ENCODE measurements around the gene EFNA5.
"Not testable (repeated sequence)": the region's sequence is repeated elsewhere in the genome, so short reads cannot be mapped to it uniquely, and the experiment has no call there.

EFNA5 gene

DNA sequence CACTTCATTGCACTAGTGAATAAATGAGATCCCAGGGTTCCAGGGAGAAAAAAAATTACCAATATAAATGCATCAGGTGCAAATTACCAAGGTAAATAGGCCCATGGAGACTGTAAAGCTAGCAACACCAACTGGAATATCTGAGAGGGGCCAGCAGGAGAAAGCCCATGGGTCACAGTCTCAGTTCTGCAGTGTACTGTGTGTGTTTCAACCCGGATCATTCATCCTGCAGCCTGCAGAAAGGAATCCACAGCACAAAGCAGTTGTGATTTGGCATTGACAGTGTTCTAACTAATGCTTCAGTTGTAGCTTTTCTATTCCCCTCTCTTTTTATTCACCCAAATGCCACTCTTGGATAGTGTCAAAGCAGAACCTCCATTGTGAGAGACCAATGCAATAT lies 171.0 kb downstream of the EFNA5 start:
- DNase-seq (ENCODE audit: low read depth in 2 of 3, low spot score in 1 of 3), result no peak

DNA sequence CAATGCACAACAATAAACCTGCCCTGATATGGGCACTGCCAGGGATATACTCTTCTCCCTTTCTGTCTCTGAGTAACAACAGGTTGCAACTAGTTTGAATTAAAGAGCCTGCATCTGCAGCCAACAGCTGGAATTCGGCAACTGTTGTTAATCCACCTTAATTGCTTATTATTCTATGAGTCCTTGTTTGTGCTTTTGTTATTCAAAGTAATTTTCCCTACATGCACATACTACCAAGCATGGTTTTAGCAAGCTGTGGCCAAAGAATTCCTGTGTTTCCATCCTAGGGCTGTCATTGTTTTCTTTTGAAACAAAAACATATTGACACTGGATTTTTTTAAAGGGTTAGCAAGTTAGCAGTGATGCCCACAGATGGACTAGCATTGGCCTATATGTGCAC lies 171.5 kb downstream of the EFNA5 start:
- no peak for DNase-seq (ENCODE audit: low read depth in 2 of 3, low spot score in 1 of 3)

DNA sequence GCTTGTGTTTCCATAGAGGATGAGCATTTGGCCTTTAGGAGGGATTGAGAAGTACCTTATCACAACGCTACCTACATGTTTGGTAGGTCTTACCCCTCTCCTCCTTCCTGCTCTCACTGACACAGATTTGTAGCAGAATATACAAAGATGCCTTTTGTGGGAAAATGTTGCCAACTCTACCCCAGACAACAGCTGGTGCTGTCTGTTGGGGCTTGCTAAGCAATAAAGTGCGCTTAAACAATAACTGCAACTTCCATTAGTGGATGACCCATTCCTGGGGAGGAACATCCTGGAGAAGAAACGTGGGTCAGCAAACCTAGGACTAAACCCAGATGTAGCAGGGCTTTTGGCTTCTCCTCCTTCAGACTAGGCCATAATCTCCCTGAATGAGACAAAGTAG lies 174.3 kb downstream of the EFNA5 start:
- DNase-seq (ENCODE audit: low read depth in 2 of 3, low spot score in 1 of 3), result no peak

DNA sequence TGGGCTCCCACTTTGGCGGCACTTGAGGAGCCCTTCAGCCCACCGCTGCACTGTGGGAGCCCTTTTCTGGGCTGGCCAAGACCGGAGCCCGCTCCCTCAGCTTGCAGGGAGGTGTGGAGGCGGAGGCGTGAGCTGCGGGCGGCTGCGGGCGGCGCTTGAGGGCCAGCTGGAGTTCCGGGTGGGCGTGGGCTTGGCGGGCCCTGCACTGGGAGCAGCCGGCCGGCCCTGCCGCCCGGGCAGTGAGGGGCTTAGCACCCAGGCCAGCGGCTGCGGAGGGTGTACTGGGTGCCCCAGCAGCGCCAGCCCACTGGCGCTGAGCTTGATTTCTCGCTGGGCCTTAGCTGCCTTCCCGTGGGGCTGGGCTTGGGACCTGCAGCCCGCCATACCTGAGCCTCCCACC lies 176.6 kb downstream of the EFNA5 start:
- not testable (repeated sequence) for DNase-seq (ENCODE audit: low read depth in 2 of 3, low spot score in 1 of 3)

DNA sequence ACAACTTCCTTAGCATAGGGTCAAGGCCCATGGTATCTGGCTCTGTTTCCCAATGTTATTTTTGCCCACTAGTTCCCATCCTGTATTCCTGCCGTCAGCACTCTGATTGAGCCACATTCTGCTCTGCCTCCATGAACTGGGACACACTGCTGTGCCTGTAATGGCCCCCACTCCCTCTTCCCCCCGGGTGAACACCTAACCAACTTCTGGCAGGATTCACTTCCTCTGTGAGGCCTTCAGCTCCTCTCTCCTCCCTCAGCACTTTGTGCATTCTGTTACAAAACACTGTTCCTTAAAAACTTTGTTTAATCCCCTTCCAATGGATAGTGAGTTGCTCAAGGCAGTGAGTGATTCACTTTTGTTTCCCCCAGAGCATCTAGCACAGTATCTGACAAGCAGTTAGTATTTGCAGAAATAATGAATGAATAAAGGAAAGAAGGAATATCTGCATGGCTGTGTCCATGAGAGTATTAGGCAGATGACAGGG lies 183.6 kb downstream of the EFNA5 start:
- DNase-seq (ENCODE audit: low read depth in 2 of 3, low spot score in 1 of 3), result no peak

DNA sequence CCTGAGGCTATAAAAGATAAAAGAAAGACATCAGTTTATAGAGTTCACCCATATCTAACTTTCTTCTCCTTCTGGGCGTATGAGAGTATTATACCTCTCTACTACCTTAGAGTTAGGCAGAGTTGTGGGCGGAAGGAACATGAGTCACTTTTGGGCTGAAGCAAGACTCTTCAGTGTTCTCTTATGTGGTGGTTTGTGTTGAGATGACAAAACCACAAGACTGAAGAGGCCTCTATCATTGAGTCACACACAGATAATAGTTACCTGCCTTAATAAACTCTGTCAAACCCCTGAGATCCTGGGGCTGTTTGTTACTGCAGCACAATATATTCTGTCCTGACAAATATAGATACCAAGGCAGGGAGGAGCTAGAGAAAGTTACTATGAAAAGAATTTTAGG lies 184.2 kb downstream of the EFNA5 start:
- DNase-seq (ENCODE audit: low read depth in 2 of 3, low spot score in 1 of 3), result peak; percentile 20 to 32 (median 20)

DNA sequence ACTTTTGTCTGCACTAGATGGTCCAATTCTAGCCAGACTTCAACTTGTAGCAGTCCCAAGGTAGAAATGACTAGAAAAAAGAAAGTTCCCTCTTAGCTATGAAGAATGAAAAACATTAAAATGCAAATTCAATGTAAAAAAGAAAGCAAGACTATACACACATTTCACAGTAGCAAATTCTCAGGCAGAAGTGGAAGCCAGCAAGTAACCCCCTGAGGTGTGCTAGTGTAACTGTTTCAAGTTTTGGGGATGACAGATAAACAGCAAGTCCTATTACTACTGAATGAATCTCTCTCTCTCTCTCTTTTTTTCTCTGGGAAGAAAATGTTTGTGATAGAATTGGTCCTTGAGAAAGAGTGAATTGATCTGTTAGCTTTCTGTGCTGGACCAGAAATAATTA lies 185.6 kb downstream of the EFNA5 start:
- DNase-seq (ENCODE audit: low read depth in 2 of 3, low spot score in 1 of 3), result no peak

DNA sequence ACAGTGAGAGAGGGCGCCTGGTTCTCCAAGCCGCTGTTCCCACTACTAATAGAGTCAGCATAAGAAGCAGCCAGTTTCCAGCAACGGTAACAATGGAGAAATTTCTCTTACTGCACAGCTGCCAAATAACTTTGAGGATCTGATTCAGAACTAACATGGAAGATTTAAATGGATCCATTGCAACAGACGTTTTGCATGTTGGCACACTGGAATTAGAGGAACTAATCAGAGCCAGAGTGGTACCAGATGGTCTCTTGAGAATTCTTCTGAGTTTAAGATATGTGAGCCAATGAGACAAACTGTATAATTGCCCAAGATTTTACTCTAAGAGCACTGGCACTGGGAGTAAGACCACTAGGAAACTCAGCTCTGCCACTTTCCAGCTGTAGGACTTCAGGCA lies 186.5 kb downstream of the EFNA5 start:
- DNase-seq (ENCODE audit: low read depth in 2 of 3, low spot score in 1 of 3), result no peak

DNA sequence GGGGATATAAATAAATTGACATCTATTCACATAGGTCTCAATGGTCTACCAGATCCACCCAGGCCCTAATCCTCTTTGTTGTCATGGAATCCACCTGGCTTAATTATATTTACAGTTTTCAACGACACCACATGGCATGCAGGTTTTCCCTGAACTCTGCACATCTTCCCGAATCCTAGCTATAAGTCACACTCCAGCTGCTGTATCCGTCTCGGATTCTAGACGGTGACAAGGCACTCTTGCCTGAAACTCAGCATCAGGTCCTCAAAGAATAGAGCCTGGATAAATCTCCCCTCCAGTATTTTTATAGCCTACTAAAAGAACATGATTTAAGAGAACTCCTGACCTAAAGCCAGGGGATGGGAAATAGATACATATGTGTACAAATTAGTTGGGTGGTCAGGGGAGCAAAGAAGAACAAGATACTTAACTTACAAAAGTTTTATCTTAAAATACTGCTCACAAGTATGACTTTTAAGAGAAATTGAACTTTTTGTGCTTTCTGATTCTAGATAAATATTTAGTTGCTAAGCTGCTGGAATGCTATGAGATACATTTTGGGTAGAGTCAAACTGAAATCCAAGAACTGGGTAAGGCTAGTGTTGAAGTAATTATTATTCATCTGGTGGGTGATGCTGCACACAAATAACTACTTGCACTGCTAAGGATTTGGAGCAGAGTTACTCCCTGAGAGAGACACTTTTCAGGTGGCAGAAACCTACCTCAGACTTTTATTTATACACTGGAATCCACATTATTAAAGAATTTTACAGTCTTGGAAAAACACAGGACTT lies 187.3 kb downstream of the EFNA5 start:
- no peak for DNase-seq (ENCODE audit: low read depth in 2 of 3, low spot score in 1 of 3)

DNA sequence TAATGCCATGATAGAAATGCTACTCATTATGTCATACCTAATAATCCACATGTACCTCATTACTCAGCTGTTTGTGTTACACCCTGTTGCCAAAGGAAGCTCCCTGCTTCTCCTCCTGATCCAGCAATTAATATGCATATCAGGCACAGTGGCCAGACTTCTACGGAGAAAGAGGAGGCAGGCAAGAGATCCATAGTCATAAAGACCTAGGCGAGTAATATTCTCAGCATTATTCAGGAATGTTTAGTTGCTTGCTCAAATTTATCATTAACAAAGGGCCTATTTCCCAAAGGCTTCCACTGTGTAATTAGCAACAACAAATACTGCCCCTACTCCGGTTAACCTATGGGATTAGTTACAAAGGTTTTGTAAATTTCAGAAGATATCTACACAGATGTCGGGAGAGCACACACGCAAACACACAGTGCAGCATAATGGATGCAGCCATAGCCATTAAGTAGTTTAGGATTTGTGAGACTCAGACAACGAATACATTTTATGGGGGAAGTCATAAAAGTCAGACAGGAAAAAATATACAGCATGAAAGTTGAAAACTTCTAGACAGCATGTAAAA lies 192.6 kb downstream of the EFNA5 start:
- DNase-seq (ENCODE audit: low read depth in 2 of 3, low spot score in 1 of 3), result no peak

DNA sequence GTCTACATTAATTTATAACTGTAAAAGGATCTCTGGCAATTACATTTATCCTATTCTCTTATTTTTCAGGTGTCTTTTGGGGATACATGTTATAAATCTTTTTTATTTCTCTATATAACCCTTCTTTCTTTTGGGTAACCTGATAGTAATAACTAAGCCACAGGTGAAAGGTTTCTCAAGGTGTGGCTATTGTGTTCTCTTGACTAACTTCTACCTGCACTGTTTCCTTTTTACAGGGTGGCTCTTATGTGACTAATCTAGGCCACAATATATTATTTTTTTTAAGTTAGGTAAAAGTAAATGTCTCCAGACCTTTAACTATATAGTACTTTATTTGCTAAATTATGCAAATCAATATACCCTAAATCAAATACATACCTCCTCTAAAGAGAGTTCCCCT lies 193.2 kb downstream of the EFNA5 start:
- no peak for DNase-seq (ENCODE audit: low read depth in 2 of 3, low spot score in 1 of 3)

DNA sequence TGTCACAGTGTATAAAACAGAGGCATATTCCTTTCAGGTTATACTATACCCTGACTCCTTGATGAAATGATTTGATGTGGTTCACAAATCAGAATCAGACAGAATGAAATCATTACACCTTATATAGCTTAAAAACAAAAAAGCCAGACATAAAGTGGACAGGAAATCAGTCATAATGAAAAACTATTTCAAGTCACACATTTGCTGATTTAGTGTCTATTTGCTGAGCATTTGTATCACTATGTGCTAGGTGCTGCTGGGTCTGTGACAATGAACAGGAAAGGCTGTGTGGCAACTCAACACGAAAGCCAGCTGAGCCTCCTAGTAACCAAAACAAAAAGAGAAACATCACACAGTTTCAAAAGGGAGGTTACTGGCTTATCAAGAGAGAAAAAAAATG lies 194.0 kb downstream of the EFNA5 start:
- DNase-seq (ENCODE audit: low read depth in 2 of 3, low spot score in 1 of 3), result peak in 1 of 3 donors; percentile 10

DNA sequence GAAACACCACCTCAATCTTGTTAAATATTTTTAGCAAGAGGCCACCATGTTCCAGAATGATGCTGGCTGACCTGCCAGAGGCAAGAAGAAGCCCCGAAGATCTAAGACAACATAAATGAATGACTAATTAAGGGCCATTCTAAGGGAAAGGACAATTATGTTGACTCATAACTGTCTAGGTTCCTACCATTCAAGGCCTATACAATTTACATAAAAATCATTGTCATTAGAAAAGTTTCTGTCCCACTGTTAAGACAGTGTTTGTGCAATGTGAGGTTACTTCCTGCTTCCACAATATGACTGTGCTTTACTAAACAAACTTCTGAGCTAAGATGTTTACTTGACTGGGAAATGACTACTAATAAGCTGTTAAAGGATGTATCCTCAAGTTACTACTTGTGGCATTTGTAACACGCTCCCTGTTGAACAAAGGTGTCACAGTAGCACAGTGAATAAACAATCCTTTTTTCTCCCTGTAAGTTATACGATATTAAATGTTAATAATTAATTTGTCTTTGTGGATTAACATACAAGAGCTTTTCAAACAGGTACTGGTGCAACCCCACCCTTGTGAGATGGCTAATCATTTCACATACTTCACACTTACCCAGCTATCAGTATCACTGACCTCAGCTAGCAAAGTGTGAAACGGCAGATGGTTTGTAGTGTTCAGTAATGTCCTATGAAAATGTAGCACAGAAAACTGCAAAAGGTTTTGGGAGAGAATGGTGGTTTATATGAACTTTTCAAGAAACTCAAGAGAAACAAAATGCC lies 195.8 kb downstream of the EFNA5 start:
- no peak for DNase-seq (ENCODE audit: low read depth in 2 of 3, low spot score in 1 of 3)

DNA sequence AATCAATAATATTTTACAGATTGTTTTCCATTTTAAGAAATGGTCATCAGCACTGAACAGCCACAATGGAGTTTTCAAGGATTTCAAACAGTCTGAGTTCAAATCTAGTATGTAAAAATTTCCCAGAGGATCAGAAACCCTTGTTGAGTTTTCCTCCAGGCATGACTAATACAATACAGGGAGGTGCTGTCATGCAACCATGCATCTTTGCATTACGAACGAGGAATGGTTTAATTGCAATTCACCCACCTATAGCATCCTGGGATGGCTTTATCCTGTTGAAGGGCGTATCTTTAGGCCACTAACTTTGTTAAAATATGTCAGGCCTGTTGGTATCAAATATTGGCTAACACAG lies 196.4 kb downstream of the EFNA5 start:
- no peak for DNase-seq (ENCODE audit: low read depth in 2 of 3, low spot score in 1 of 3)

DNA sequence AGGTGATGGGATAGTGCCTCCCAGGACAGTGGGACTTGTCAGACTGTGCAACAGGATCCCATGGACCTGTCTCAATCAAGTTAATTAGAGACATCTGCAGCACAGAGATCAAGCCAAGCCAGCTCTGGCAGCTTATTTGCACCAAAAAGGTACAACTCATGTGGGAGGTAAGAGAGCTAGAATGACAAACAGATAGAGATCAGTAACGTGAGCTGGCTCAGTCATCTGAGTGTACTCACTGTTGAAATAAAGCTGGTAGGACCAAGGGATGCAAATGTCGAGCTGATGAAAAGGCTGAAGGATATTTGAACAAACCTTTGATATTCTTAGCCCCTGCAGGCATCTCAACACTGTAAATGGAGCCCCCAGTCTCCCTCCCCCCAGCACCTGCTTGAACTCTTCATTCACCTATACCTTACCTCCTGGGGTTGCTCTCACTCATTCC lies 198.1 kb downstream of the EFNA5 start:
- DNase-seq (ENCODE audit: low read depth in 2 of 3, low spot score in 1 of 3), result no peak

DNA sequence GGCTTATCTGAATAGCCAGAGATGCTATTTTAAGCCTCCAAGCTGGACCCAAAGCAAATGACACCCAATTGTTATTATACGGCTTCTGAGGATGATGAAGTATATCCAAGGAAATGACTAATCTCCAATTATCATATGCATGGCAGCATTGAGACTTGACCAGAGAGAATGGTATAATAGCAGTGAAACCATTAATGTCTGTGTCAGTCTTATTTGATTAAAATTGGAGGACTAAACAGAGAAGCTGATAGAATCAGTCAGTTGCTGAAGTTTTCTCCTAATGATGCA lies 200.5 kb downstream of the EFNA5 start:
- no peak for DNase-seq (ENCODE audit: low read depth in 2 of 3, low spot score in 1 of 3)

DNA sequence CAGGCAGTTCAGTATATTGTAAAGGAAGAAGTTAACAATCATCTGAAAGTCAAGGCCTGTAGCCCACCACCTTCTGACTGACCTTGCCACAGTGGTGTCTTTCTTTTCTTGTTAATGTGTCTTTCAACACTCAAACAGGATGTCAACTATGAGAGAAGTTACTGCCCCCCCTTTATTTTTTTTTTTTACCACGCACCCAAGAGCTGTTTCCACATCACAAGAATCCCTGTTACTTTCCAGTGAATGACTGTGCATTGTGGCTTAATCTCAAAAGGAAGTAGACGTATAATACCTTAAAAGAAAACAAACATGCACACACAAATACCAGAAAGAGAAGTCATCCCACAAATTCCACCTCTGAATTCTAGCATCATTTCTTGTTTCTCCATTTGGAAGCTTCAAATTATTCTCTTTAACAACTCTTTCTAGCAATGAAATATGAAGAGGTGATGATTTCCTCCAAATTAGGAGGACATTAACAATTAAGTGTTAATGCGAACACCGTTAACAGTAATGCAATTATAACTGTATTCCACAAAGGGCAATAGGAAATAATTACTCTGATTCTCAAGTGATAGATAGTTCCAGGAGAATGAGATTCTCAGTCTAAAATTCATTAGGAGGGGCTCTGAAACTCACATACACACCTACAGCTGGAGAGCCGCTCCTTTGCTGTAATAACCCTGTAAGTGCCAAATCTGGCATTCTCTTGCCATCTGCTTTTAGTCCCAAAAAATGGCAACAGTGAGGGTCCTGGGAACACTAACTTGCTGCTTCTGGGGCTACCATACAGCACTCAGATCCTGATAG lies 201.0 kb downstream of the EFNA5 start:
- no peak for DNase-seq (ENCODE audit: low read depth in 2 of 3, low spot score in 1 of 3)

DNA sequence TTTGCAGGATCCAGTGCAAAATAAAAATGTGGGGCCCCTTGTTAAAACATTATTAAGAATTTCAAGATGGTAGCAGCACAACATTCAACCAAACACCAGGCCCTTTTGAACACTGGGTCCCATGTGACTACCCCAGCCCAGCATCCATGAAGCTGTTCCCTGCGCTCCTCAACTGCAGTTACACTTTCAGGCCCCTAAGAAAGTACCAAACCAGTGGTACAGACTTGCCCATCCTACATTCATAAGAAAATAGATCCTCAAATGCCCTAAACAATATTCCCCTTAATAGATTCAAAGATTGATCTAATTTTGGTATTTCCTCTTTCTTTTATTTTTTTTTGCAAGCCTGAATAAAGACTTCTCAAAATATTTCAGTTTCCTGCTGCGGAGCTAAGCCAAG lies 201.7 kb downstream of the EFNA5 start:
- no peak for DNase-seq (ENCODE audit: low read depth in 2 of 3, low spot score in 1 of 3)

DNA sequence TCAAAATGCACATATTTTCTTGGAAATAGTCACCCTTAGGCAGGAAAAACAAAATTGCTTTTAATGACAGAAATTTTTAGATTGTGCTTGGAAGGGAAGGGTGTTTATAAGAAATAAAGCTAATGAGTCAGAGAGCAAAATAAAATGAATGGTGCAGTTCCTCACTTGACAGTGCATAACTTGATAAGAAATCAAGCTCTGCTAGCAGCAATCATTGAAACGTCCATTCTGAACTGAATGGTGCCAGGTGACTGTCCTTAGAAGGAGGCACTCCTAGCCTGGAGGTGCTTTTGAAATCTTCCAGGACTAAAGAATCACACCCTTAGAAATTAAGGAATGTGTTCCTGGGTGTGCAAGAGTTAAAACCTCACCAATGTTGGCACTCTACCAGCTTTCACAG lies 202.5 kb downstream of the EFNA5 start:
- DNase-seq (ENCODE audit: low read depth in 2 of 3, low spot score in 1 of 3), result no peak

DNA sequence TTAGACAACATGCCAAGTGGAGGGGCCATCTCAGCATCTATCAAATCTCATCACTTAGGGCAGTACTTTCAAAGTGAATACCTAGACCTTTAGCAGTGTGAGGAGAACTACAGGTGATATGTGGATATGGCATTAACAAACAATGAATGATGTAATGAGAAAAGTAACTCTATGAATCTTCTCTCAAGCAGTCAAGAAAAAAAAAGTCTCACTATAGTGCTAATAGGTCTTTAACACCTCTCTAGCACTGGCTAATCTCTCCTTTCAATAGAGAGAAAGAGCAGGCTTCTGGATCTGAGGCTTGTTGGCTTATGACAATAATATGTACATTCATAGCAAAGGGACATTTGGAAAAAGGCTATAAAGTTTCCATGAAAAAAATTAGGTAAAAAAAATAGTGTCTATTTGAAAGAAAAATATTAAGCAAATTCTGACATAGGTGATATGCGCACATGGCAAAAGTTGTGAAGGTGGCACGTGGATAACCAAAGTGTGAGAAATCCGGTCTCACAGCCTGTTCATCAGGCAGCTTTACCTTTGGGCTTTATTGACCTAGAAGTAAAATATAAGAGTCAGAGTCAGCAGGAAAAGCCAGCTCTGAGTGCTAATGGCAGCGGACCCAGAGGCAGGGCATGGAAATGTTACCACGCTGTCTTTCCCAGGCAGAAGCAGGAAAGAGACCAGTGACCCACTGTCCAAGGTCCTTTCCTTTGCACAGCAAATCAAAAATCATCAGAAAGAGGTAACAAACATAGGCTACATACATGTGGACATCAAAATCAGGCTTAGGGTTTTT lies 203.4 kb downstream of the EFNA5 start:
- DNase-seq (ENCODE audit: low read depth in 2 of 3, low spot score in 1 of 3), result no peak
